Heart left ventricle (tissue), 16 donors: ENCODE data around the gene TYROBP. TPM values are rescaled to one million over a fixed set of nuclear protein-coding genes. Genes with fewer than 3 reads are reported as not detected.

Experiments
- ATAC-seq, 4 donors: fragments of 200-7000 bp; cut with Tn5 transposase; one replicate each; pipeline ENCODE4 v1.9.1; 2020 to 2022; ENCODE audit warnings: moderate library complexity in 4 of 4, mild to moderate bottlenecking in 3 of 4, moderate number of reproducible peaks in 1 of 4
- DNase-seq, 5 donors: peaks; one replicate each; pipeline ENCODE4 v3.0.0-alpha.2; 2020
- H3K27ac ChIP-seq, 12 donors: fragments of 200-600 bp; sonication (generic) in 4 of 12; one replicate each; pipeline versions ENCODE4 v1.5.0 to v1.8.0; 2016 to 2022; ENCODE audit warnings: mild to moderate bottlenecking in 2 of 12
- H3K27me3 ChIP-seq, 9 donors: fragments of 200-600 bp; sonication (generic) in 2 of 9; one replicate each; pipeline versions ENCODE4 v1.5.1 to v1.8.0; 2016 to 2022; ENCODE audit warnings: mild to moderate bottlenecking in 3 of 9
- H3K36me3 ChIP-seq, 9 donors: fragments of 200-600 bp; sonication (generic) in 2 of 9; one replicate each; pipeline versions ENCODE4 v1.5.0 to v1.8.0; 2018 to 2022; ENCODE audit warnings: mild to moderate bottlenecking in 2 of 9
- H3K4me1 ChIP-seq, 12 donors: fragments of 200-600 bp; sonication (generic) in 4 of 12; one replicate each; pipeline versions ENCODE4 v1.5.0 to v1.8.0; 2016 to 2022; ENCODE audit warnings: mild to moderate bottlenecking in 3 of 12
- H3K4me3 ChIP-seq, 12 donors: fragments of 200-600 bp; sonication (generic) in 4 of 12; one replicate each; pipeline versions ENCODE4 v1.5.0 to v1.8.0; 2017 to 2022; ENCODE audit warnings: mild to moderate bottlenecking in 9 of 12, moderate library complexity in 4 of 12
- H3K9me3 ChIP-seq, 12 donors: fragments of 200-600 bp; sonication (generic) in 4 of 12; one replicate each; pipeline versions ENCODE4 v1.5.0 to v1.8.0; 2016 to 2022; ENCODE audit warnings: mild to moderate bottlenecking in 1 of 12
- POLR2A ChIP-seq, 2 donors: fragments of 450-650 bp; IDR thresholded peaks; one replicate each; pipeline ENCODE4 v1.6.1; 2017; ENCODE audit warnings: antibody characterized with exemption in 2 of 2, mild to moderate bottlenecking in 2 of 2, moderate library complexity in 2 of 2
- WGBS, 4 donors: extraction: QIAGEN DNeasy Blood & Tissue Kit in 2 of 4; methylation state at CpG; one replicate each; pipeline versions ENCODE4 v1.1.5 to v1.1.7; 2013 to 2018; 5-methylcytosine and 5-hydroxymethylcytosine counted together
- intact Hi-C, 10 donors: fragments of 100-400 bp; cut with DNase I; formaldehyde crosslinking; loops; one replicate each; pipeline versions ENCODE4 v1.11.1 to v1.14.2; 2022
- polyA plus RNA-seq, 2 donors: library from polyadenylated mRNA; stranded (reverse); fragments of 200-250 nt; gene quantifications; one replicate each; pipeline ENCODE4 v1.2.3, GENCODE V29; 2013
- total RNA-seq, 9 donors: library from RNA; depleted of rRNA in 2 of 9; stranded (reverse); fragments of >200 nt in 2 of 9; fragmentation: NEBNext Ultra II Directional in 3 of 9; extraction: Animal tissue kit (Norgen Biotek cat#: 25700) in 3 of 9; gene quantifications; one replicate each; pipeline versions ENCODE4 v1.1.0 to v1.2.4, GENCODE V29; 2016 to 2023
- TF ChIP-seq, protein P1 (sequence below), 12 donors: fragments of 200-600 bp; sonication (generic) in 4 of 12; IDR thresholded peaks; one replicate each; pipeline versions ENCODE4 v1.5.0 to v1.8.0; 2018 to 2022; ENCODE audit warnings: antibody characterized with exemption in 12 of 12, mild to moderate bottlenecking in 5 of 12
- donor health status: ischemic (EF 13 %, LVEDD 7.1; RV severe dilation, severe dysfunction).
- donor health status: healthy with polysubstance abuse.
- donor health status: DM: no; HTN: yes; CAD: no.
- donor health status: DM: no; HTN: no; CAD: no.
- donor health status: ischemic (EF 25% LVEDD 6.9; RV normal size, moderate dysfunction).
- donor health status: ischemic (EF 25% LVEDD 5.7; RV mildly dilated, moderate dysfunction).
- donor health status: healthy.
- donor health status: DM: yes; HTN: yes; CAD: no.
- donor health status: ischemic (EF 35%, LVEDD 5.7; RV mildly dilated, moderate dysfunction).
- donor health status: nonischemic (EF 11% LVEDD 7.7; RV severe dilation, severe dysfunction).
- donor health status: DM: yes; HTN: yes; CAD: no.
- donor health status: PGD.
- donor health status: ischemic (EF 29% LVEDD 5.4; RV normal size, mild dysfunction).
- donor health status: nonischemic (EF 23%, LVEDD 6.1; RV moderate dilation, normal function).

The TYROBP gene
- total and polyA plus RNA-seq, 11 donors = 12.6 to 237 (median 19.4) TPM

DNA sequence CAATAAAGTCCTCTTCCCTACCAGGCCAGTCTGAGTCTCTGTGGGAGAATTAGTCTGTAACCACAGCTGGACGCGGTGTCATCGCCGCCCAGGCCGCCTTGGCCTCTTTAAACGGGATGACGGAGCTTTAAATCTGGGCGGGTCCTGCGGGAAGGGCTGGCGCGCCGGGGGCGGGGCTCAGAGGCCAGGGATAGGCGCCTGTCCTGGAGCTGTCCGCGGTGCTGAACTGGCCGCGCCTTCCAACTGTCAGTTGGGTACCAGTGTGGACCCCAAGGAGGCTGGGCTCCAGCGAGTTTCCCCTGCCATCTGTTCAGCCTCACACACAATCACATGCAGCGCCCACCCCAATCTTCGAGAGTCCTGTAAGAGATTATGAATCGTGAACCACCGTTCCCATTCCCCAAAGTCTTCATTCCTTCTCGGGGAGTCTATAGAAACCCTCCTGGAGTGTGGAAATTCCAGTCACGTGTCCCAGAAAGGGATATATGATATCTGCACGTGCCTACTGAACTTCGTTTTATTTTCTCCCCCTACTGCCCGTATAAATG, 28.3 kb downstream of the TYROBP start:
- intact Hi-C loops = loop anchor here in 5 of 10 donors (5.0 to 10.0 kb wide), 3 partner anchors 52 to 105 kb away; partner anchors contain the start of gene ARHGAP33 (in 1 of the 5)
- H3K4me3 ChIP-seq = no peak overlapping the region
- no peak overlapping the region for H3K27ac ChIP-seq
- H3K27me3 ChIP-seq = no peaks in the 10 kb centered on the region
- H3K36me3 ChIP-seq = no peaks in the 10 kb centered on the region
- ATAC-seq (peak; percentile 94 to 99 (median 95)), DNase-seq (peak; percentile 91 to 95 (median 92))
- peaks cover 0 to 8% (median 0%) of the 10 kb centered on the region in 12 donors for H3K4me1 ChIP-seq
- 2 to 3% (median 2%) methylated on average over 18 to 28 of the region's 28 CpGs for WGBS, 4 donors
- TF ChIP-seq, protein P1, sequence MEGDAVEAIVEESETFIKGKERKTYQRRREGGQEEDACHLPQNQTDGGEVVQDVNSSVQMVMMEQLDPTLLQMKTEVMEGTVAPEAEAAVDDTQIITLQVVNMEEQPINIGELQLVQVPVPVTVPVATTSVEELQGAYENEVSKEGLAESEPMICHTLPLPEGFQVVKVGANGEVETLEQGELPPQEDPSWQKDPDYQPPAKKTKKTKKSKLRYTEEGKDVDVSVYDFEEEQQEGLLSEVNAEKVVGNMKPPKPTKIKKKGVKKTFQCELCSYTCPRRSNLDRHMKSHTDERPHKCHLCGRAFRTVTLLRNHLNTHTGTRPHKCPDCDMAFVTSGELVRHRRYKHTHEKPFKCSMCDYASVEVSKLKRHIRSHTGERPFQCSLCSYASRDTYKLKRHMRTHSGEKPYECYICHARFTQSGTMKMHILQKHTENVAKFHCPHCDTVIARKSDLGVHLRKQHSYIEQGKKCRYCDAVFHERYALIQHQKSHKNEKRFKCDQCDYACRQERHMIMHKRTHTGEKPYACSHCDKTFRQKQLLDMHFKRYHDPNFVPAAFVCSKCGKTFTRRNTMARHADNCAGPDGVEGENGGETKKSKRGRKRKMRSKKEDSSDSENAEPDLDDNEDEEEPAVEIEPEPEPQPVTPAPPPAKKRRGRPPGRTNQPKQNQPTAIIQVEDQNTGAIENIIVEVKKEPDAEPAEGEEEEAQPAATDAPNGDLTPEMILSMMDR (IDR thresholded peaks at IDR 0.05) = no peak
- no peak for TF ChIP-seq POLR2A (IDR thresholded peaks at IDR 0.05)
- H3K9me3 ChIP-seq = no peaks in the 10 kb centered on the region

- WGBS, 4 donors = 38 to 52% (median 46%) methylated on average over 14 to 23 of the region's 23 CpGs
- no peaks in the 10 kb centered on the region for H3K27me3 ChIP-seq
- no peaks in the 10 kb centered on the region for H3K36me3 ChIP-seq
- H3K4me1 ChIP-seq = peaks cover 0 to 8% (median 0%) of the 10 kb centered on the region in 12 donors
- DNase-seq (no peak), ATAC-seq (no peak)
- TF ChIP-seq, protein P1 (IDR thresholded peaks at IDR 0.05) = no peak
- TF ChIP-seq POLR2A (IDR thresholded peaks at IDR 0.05) = no peak
- H3K4me3 ChIP-seq = no peak overlapping the region
- intact Hi-C loops = loop anchor here in 1 of 10 donors (10.0 kb wide), 1 partner anchor 94 kb away; no protein-coding TSS in a partner anchor
- no peak overlapping the region for H3K27ac ChIP-seq
- H3K9me3 ChIP-seq = no peaks in the 10 kb centered on the region
These were observed 29.0 kb downstream of the TYROBP start for GRCh38 chr19:35879068-35879467.

- Histone ChIP-seq H3K27me3 (peaks cover 0 to 18% (median 0%) of the 10 kb centered on the region in 9 donors), H3K4me3 (no peak overlapping the region), H3K27ac (no peak overlapping the region), H3K4me1 (peaks cover 0 to 12% (median 9%) of the 10 kb centered on the region in 12 donors), H3K9me3 (no peaks in the 10 kb centered on the region), H3K36me3 (no peaks in the 10 kb centered on the region)
- 88 to 94% (median 92%) methylated on average over 27 to 32 of the region's 32 CpGs for WGBS, 4 donors
- TF ChIP-seq POLR2A (IDR thresholded peaks at IDR 0.05) = no peak
- TF ChIP-seq, protein P1 (IDR thresholded peaks at IDR 0.05) = no peak
- ATAC-seq = no peak
- DNase-seq = no peak
- intact Hi-C loops = loop anchor here in 1 of 10 donors (10.0 kb wide), 1 partner anchor 90 kb away; no protein-coding TSS in a partner anchor
These were observed 33.6 kb downstream of the TYROBP start for GRCh38 chr19:35874392-35874930.

GRCh38 chr19:35872180-35872579, 35.9 kb downstream of the TYROBP start:
- ATAC-seq (no peak), DNase-seq (no peak)
- Histone ChIP-seq H3K36me3 (no peaks in the 10 kb centered on the region), H3K4me3 (no peak overlapping the region), H3K27me3 (peaks cover 0 to 22% (median 0%) of the 10 kb centered on the region in 9 donors), H3K27ac (no peak overlapping the region), H3K9me3 (no peaks in the 10 kb centered on the region), H3K4me1 (peaks cover 0 to 26% (median 18%) of the 10 kb centered on the region in 12 donors)
- TF ChIP-seq POLR2A (IDR thresholded peaks at IDR 0.05) = no peak
- TF ChIP-seq, protein P1 (IDR thresholded peaks at IDR 0.05) = no peak
- 76 to 91% (median 82%) methylated on average over 5 of the region's 5 CpGs for whole genome bisulfite sequencing, 4 donors
- intact Hi-C loops = loop anchor here in 1 of 10 donors (10.0 kb wide), 1 partner anchor 87 kb away; no protein-coding TSS in a partner anchor
